IMR-90 (cell line): ENCODE results near the gene SIX6. TPM values are rescaled to one million over a fixed set of nuclear protein-coding genes. Genes with fewer than 3 reads are reported as not detected.

Experiments
- ATAC-seq: fragments of 200-7000 bp; cut with Tn5 transposase; 2 replicates; pipeline ENCODE4 v1.9.1; 2020; ENCODE audit warnings: low read depth, mild to moderate bottlenecking, moderate library complexity
- BruUV-seq: library from RNA; stranded (reverse); fragments of 400-500 nt; replicated peaks from 2 replicates; lab custom pipeline; 2021; lab: Mats Ljungman, UMichigan
- CTCF ChIA-PET: fragments of 300-600 bp; formaldehyde crosslinking; extraction: SDS; loops from one replicate; lab custom pipeline; 2021; ENCODE audit warnings: antibody characterized with exemption; lab: Yijun Ruan, JAX
- POLR2A ChIA-PET: fragments of 300-600 bp; sonication (Branson Sonifier 250); formaldehyde crosslinking; loops from one replicate; lab custom pipeline; 2022; ENCODE audit warnings: antibody characterized with exemption; ENCODE audit not compliant: unreplicated experiment; lab: Charles Lee
- DNase-seq: peaks from one replicate; pipeline ENCODE4 v3.0.0; 2013
- H2AFZ ChIP-seq: replicated peaks from 2 replicates; pipeline ENCODE3; 2013; ENCODE audit warnings: low read length, mild to moderate bottlenecking; ENCODE audit not compliant: poor library complexity
- H2AK5ac ChIP-seq: 2 replicates; pipeline ENCODE4 v1.6.1; 2013; ENCODE audit warnings: low read depth, low read length, inconsistent platforms
- H2AK9ac ChIP-seq: replicated peaks from 2 replicates; pipeline ENCODE3; 2013; ENCODE audit warnings: mild to moderate bottlenecking, low read depth, low read length, moderate library complexity; ENCODE audit not compliant: poor library complexity
- H2BK120ac ChIP-seq: 2 replicates; pipeline ENCODE4 v1.6.1; 2013; ENCODE audit warnings: low read depth, low read length, inconsistent platforms
- H2BK15ac ChIP-seq: 3 replicates; pipeline ENCODE4 v1.6.1; 2013; ENCODE audit warnings: low read depth, low read length, inconsistent platforms
- H2BK20ac ChIP-seq: 2 replicates; pipeline ENCODE4 v1.6.1; 2013; ENCODE audit warnings: low read depth, mild to moderate bottlenecking, inconsistent platforms, low read length, moderate library complexity
- H2BK5ac ChIP-seq: 2 replicates; pipeline ENCODE4 v1.6.1; 2013; ENCODE audit warnings: mild to moderate bottlenecking, low read depth, low read length, inconsistent platforms; ENCODE audit not compliant: poor library complexity, severe bottlenecking
- H3K14ac ChIP-seq: replicated peaks from 2 replicates; pipeline ENCODE4 v1.6.1; 2013; ENCODE audit warnings: low read depth, low read length, inconsistent platforms
- H3K18ac ChIP-seq: 2 replicates; pipeline ENCODE4 v1.6.1; 2013; ENCODE audit warnings: low read depth, low read length, control low read depth
- H3K23ac ChIP-seq: 2 replicates; pipeline ENCODE4 v1.6.1; 2013; ENCODE audit warnings: low read depth, low read length, inconsistent platforms
- H3K27ac ChIP-seq: 2 replicates; pipeline ENCODE4 v1.5.1; 2013; ENCODE audit warnings: mild to moderate bottlenecking, control low read depth, low read length; ENCODE audit not compliant: insufficient read depth
- H3K27me3 ChIP-seq: 2 replicates; pipeline ENCODE4 v1.6.1; 2013; ENCODE audit warnings: low read length; ENCODE audit not compliant: control insufficient read depth, insufficient read depth
- H3K36me3 ChIP-seq: 2 replicates; pipeline ENCODE4 v1.6.1; 2013; ENCODE audit warnings: low read length, mixed read lengths; ENCODE audit not compliant: control insufficient read depth, insufficient read depth
- H3K4ac ChIP-seq: 2 replicates; pipeline ENCODE4 v1.6.1; 2013; ENCODE audit warnings: low read depth, low read length, inconsistent platforms
- H3K4me1 ChIP-seq: 2 replicates; pipeline ENCODE4 v1.6.1; 2013; ENCODE audit warnings: low read length, mixed read lengths; ENCODE audit not compliant: control insufficient read depth, insufficient read depth
- H3K4me2 ChIP-seq: 2 replicates; pipeline ENCODE4 v1.6.1; 2013; ENCODE audit warnings: low read depth, mild to moderate bottlenecking, control low read depth, low read length, moderate library complexity
- H3K4me3 ChIP-seq: 2 replicates; pipeline ENCODE4 v1.5.1; 2013; ENCODE audit warnings: low read depth, mild to moderate bottlenecking, control low read depth, low read length, moderate library complexity; ENCODE audit not compliant: insufficient read depth
- H3K56ac ChIP-seq: 2 replicates; pipeline ENCODE4 v1.6.1; 2013; ENCODE audit warnings: low read length, inconsistent platforms; ENCODE audit not compliant: insufficient read depth; ENCODE audit errors: extremely low read depth
- H3K79me1 ChIP-seq, 2 experiments: 2 replicates each; pipeline ENCODE4 v1.6.1; 2013; ENCODE audit warnings: low read length in 2 of 2, inconsistent platforms in 1 of 2, low read depth in 1 of 2
- H3K9ac ChIP-seq: 2 replicates; pipeline ENCODE4 v1.6.1; 2013; ENCODE audit warnings: low read depth, low read length, control low read depth
- H3K9me1 ChIP-seq: 2 replicates; pipeline ENCODE4 v1.6.1; 2013; ENCODE audit warnings: low read length, inconsistent platforms; ENCODE audit not compliant: insufficient read depth
- H3K9me3 ChIP-seq: 2 replicates; pipeline ENCODE4 v1.6.1; 2013; ENCODE audit warnings: low read length; ENCODE audit not compliant: control insufficient read depth, insufficient read depth
- H4K20me1 ChIP-seq: 2 replicates; pipeline ENCODE4 v1.6.1; 2013; ENCODE audit warnings: low read length, inconsistent platforms; ENCODE audit not compliant: insufficient read depth
- H4K5ac ChIP-seq: 2 replicates; pipeline ENCODE4 v1.6.1; 2013; ENCODE audit warnings: mild to moderate bottlenecking, low read depth, low read length, control low read depth
- H4K8ac ChIP-seq, 2 experiments: 2 replicates each; pipeline ENCODE4 v1.6.1; 2013; ENCODE audit warnings: low read depth in 2 of 2, low read length in 2 of 2, control low read depth in 1 of 2, inconsistent platforms in 1 of 2
- H4K91ac ChIP-seq: 2 replicates; pipeline ENCODE4 v1.6.1; 2013; ENCODE audit warnings: low read depth, low read length, inconsistent platforms; ENCODE audit not compliant: insufficient read depth
- BHLHE40 ChIP-seq: fragments of 150-350 bp; IDR thresholded peaks from 2 replicates; pipeline ENCODE4 v1.6.1; 2016; ENCODE audit warnings: mild to moderate bottlenecking, low read depth, low read length
- CHD1 ChIP-seq: IDR thresholded peaks from 2 replicates; pipeline ENCODE4 v1.6.1; 2012; ENCODE audit warnings: low read depth, low read length, improper control_type of control experiment
- FOS ChIP-seq: fragments of 150-350 bp; IDR thresholded peaks from 2 replicates; pipeline ENCODE4 v1.6.1; 2016; ENCODE audit warnings: low read depth, low read length
- MAFK ChIP-seq: IDR thresholded peaks from 2 replicates; pipeline ENCODE4 v1.6.1; 2012; ENCODE audit warnings: low read depth, low read length, improper control_type of control experiment
- MXI1 ChIP-seq: IDR thresholded peaks from 2 replicates; pipeline ENCODE4 v1.6.1; 2012; ENCODE audit warnings: low read depth, mild to moderate bottlenecking, low read length, moderate library complexity, borderline replicate concordance
- NFE2L2 ChIP-seq: fragments of 150-350 bp; IDR thresholded peaks from 2 replicates; pipeline ENCODE4 v1.6.1; 2016; ENCODE audit warnings: low read depth, mild to moderate bottlenecking, low read length
- RAD21 ChIP-seq: IDR thresholded peaks from 2 replicates; pipeline ENCODE4 v1.6.1; 2012; ENCODE audit warnings: low read length, improper control_type of control experiment
- RCOR1 ChIP-seq: IDR thresholded peaks from 2 replicates; pipeline ENCODE4 v1.6.1; 2012; ENCODE audit warnings: mild to moderate bottlenecking, low read length, improper control_type of control experiment; ENCODE audit not compliant: insufficient replicate concordance
- RFX5 ChIP-seq: IDR thresholded peaks from 2 replicates; pipeline ENCODE4 v1.8.0; 2012; ENCODE audit warnings: low read depth, mild to moderate bottlenecking, low read length, moderate library complexity
- SMC3 ChIP-seq: fragments of 150-350 bp; IDR thresholded peaks from 2 replicates; pipeline ENCODE4 v1.6.1; 2016; ENCODE audit warnings: low read depth, mild to moderate bottlenecking, antibody characterized with exemption, low read length, moderate library complexity
- WGBS, 2 experiments: methylation state at CpG; one replicate each; pipeline versions ENCODE4 v1.1.5 to v1.1.7; 2013; ENCODE audit warnings: missing lambda C conversion rate in 2 of 2; ENCODE audit not compliant: insufficient read length in 1 of 2; ENCODE audit errors: extremely low coverage in 2 of 2; 5-methylcytosine and 5-hydroxymethylcytosine counted together
- dilution Hi-C: fragments of 300-500 bp; cut with HindIII; formaldehyde crosslinking; loops from one replicate; pipeline ENCODE4 v1.14.3; 2018; ENCODE audit warnings: low sequenced_read_pairs; ENCODE audit not compliant: unreplicated experiment
- in situ Hi-C: fragments of 300-500 bp; cut with MboI; formaldehyde crosslinking; loops from 3 replicates; pipeline ENCODE4 v1.14.3; 2019; ENCODE audit warnings: low sequenced_read_pairs, inconsistent platforms, mixed read lengths
- intact Hi-C: fragments of 100-400 bp; cut with micrococcal nuclease; formaldehyde crosslinking; loops from 2 replicates; pipeline ENCODE4 v1.10.0; 2022
- polyA plus RNA-seq, 3 experiments: library from polyadenylated mRNA; depleted of rRNA; stranded (reverse); fragments of >200 nt; gene quantifications; 2 replicates each; pipeline ENCODE4 v1.2.3, GENCODE V29; 2012; ENCODE audit warnings: low replicate concordance in 1 of 3
- total RNA-seq: library from RNA; depleted of rRNA; stranded (reverse); fragments of >200 nt; gene quantifications from 2 replicates; pipeline ENCODE4 v1.2.3, GENCODE V29; 2012
- TF ChIP-seq, protein P1 (sequence below): fragments of 150-350 bp; IDR thresholded peaks from 2 replicates; pipeline ENCODE4 v1.6.1; 2017; ENCODE audit warnings: mild to moderate bottlenecking, antibody characterized with exemption, low read length, low read depth
- TF ChIP-seq, protein P2 (sequence below): conservative IDR thresholded peaks from 2 replicates; pipeline ENCODE4 v1.5.1; 2012; ENCODE audit warnings: mild to moderate bottlenecking, low read depth, low read length, improper control_type of control experiment
- TF ChIP-seq, protein P3 (sequence below): fragments of 150-350 bp; IDR thresholded peaks from 2 replicates; pipeline ENCODE4 v1.6.1; 2016; ENCODE audit warnings: low read depth, mild to moderate bottlenecking, low read length, moderate library complexity, borderline replicate concordance

The SIX6 gene
- total and polyA plus RNA-seq, 2 of the 4 experiments (the other 2 are of a cell fraction): not detected

DNA sequence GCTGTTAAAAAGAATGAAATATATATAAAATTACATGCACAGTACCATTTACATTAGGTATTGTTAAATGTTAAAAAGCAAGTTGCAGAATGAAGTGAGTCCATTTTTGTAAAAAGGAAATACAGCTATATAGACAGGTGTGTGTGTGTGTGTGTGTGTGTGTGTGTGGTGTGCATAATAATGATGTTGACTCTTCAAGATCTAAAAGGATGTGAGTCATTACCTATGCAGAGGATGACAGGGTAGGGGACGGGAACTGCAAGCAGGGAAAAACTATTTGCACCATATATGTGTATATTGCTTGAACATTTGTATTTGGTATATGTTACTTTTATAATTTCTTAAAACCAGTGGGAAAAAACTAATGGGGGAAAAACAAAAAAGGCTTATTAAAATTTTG, 26.2 kb upstream of the SIX6 start:
- intact Hi-C loops (no loop called here), dilution Hi-C loops (no loop called here), in situ Hi-C loops (no loop called here)
- POLR2A ChIA-PET: no interaction called here
- Histone ChIP-seq H4K20me1 (no peaks in the 10 kb centered on the region), H2AFZ (no peak overlapping the region), H3K14ac (no peak overlapping the region), H2AK5ac (no peak overlapping the region), H3K4me3 (no peak overlapping the region), H3K4ac (no peak overlapping the region), H3K27me3 (peaks cover 9% of the 10 kb centered on the region), H2BK5ac (no peak overlapping the region), H3K4me2 (no peak overlapping the region), H4K8ac (no peak overlapping the region), H3K79me1 (no peaks in the 10 kb centered on the region; a peak in 1 of 4 replicates), H3K23ac (no peak overlapping the region), H4K5ac (no peak overlapping the region), H3K56ac (no peak overlapping the region), H3K9me1 (no peaks in the 10 kb centered on the region), H3K4me1 (no peaks in the 10 kb centered on the region), H2BK20ac (no peak overlapping the region), H2BK15ac (no peak overlapping the region), H4K91ac (no peak overlapping the region), H3K36me3 (no peaks in the 10 kb centered on the region), H3K18ac (no peak overlapping the region), H3K9ac (no peak overlapping the region), H3K9me3 (no peaks in the 10 kb centered on the region), H3K27ac (no peak overlapping the region), H2BK120ac (no peak overlapping the region), H2AK9ac (no peak overlapping the region)
- TF ChIP-seq MAFK (no peak), RAD21 (no peak), FOS (no peak), CHD1 (no peak), BHLHE40 (no peak), RCOR1 (no peak), NFE2L2 (no peak), SMC3 (no peak), RFX5 (no peak), MXI1 (no peak)
- TF ChIP-seq, protein P1, sequence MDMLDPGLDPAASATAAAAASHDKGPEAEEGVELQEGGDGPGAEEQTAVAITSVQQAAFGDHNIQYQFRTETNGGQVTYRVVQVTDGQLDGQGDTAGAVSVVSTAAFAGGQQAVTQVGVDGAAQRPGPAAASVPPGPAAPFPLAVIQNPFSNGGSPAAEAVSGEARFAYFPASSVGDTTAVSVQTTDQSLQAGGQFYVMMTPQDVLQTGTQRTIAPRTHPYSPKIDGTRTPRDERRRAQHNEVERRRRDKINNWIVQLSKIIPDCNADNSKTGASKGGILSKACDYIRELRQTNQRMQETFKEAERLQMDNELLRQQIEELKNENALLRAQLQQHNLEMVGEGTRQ: no peak
- TF ChIP-seq, protein P2, sequence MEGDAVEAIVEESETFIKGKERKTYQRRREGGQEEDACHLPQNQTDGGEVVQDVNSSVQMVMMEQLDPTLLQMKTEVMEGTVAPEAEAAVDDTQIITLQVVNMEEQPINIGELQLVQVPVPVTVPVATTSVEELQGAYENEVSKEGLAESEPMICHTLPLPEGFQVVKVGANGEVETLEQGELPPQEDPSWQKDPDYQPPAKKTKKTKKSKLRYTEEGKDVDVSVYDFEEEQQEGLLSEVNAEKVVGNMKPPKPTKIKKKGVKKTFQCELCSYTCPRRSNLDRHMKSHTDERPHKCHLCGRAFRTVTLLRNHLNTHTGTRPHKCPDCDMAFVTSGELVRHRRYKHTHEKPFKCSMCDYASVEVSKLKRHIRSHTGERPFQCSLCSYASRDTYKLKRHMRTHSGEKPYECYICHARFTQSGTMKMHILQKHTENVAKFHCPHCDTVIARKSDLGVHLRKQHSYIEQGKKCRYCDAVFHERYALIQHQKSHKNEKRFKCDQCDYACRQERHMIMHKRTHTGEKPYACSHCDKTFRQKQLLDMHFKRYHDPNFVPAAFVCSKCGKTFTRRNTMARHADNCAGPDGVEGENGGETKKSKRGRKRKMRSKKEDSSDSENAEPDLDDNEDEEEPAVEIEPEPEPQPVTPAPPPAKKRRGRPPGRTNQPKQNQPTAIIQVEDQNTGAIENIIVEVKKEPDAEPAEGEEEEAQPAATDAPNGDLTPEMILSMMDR: no peak
- TF ChIP-seq, protein P3, sequence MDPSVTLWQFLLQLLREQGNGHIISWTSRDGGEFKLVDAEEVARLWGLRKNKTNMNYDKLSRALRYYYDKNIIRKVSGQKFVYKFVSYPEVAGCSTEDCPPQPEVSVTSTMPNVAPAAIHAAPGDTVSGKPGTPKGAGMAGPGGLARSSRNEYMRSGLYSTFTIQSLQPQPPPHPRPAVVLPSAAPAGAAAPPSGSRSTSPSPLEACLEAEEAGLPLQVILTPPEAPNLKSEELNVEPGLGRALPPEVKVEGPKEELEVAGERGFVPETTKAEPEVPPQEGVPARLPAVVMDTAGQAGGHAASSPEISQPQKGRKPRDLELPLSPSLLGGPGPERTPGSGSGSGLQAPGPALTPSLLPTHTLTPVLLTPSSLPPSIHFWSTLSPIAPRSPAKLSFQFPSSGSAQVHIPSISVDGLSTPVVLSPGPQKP: no peak
- no peak for ATAC-seq
- DNase-seq: peak; percentile 44
- WGBS, 2 experiments: no CpG with 5 or more reads among the region's 1 CpG
- CTCF ChIA-PET: no interaction called here
- BruUV-seq: no TSS peak
